Colonic mucosa (tissue), 4 donors: ENCODE data around the gene RANGAP1. TPM values are rescaled to one million over a fixed set of nuclear protein-coding genes. Genes with fewer than 3 reads are reported as not detected.

Experiments used
- DNase-seq: peaks from one replicate; pipeline ENCODE4 v3.0.0-alpha.2; 2020
- H3K27ac ChIP-seq: fragments of 200-600 bp; one replicate; pipeline ENCODE4 v1.8.0; 2021
- H3K27me3 ChIP-seq: fragments of 200-600 bp; one replicate; pipeline ENCODE4 v1.8.0; 2021
- H3K36me3 ChIP-seq: fragments of 200-600 bp; one replicate; pipeline ENCODE4 v1.8.0; 2021
- H3K4me1 ChIP-seq: fragments of 200-600 bp; one replicate; pipeline ENCODE4 v1.8.0; 2021; ENCODE audit warnings: mild to moderate bottlenecking
- H3K4me3 ChIP-seq: fragments of 200-600 bp; one replicate; pipeline ENCODE4 v1.8.0; 2021
- H3K9ac ChIP-seq, 2 donors: one replicate each; pipeline ENCODE4 v1.7.0; 2013; ENCODE audit warnings: control low read depth in 2 of 2, low read depth in 2 of 2, low read length in 2 of 2
- H3K9me3 ChIP-seq: fragments of 200-600 bp; one replicate; pipeline ENCODE4 v1.8.0; 2021
- intact Hi-C: fragments of 100-400 bp; cut with DNase I; formaldehyde crosslinking; loops from one replicate; pipeline ENCODE4 v1.14.1; 2022
- total RNA-seq, 2 donors: library from RNA; stranded (reverse); fragmentation: NEBNext Ultra II Directional in 1 of 2; extraction: Animal tissue kit (Norgen Biotek cat#: 25700) in 1 of 2; gene quantifications; one replicate each; pipeline ENCODE4 v1.2.1, GENCODE V29; 2021
- TF ChIP-seq, protein P1 (sequence below): fragments of 200-600 bp; IDR thresholded peaks from one replicate; pipeline ENCODE4 v1.8.0; 2022; ENCODE audit warnings: antibody characterized with exemption, mild to moderate bottlenecking
- donor health status: healthy.
- donor health status: DM: no; HTN: no; CAD: no.
- donor health status: DM: no; HTN: no; CAD: no.

RANGAP1 gene
- total RNA-seq, 2 donors from 2014 or later: 35.5 to 124 TPM

DNA sequence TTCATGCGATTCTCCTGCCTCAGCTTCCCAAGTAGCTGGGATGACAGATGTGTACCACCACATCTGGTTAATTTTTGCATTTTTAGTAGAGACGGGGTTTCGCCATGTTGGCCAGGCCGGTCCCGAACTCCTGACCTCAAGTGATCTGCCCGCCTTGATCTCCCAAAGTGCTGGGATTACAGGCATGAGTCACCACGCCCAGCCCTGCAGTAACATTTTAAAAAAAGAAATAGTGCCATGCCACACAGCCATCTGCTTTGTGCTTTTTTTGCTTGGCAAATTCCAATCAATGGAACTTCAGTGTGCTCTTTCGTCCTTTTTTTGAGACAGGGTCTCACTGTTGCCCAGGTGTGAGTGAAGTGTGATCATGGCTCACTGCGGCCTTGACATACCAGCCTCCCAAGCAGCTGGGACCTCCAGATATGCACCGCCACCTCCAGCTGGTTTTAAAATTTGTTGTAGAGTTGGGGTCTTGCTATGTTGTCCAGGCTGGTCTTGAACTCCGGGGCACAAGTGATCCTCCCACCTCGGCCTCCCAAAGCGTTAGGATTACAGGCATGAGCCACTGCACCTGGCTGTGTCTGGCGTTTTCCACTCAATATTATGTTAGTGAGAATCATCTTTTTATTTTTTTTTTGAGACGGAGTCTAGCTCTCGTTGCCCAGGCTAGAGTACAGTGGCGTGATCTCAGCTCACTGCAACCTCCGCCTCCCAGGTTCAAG, 43.4 kb downstream of the RANGAP1 start:
- Histone ChIP-seq H3K4me3 (no peak overlapping the region), H3K9ac (no peak overlapping the region), H3K36me3 (no peaks in the 10 kb centered on the region), H3K9me3 (no peaks in the 10 kb centered on the region), H3K27me3 (no peaks in the 10 kb centered on the region), H3K4me1 (peaks cover 7% of the 10 kb centered on the region), H3K27ac (no peak overlapping the region)
- DNase-seq: no peak
- TF ChIP-seq, protein P1, sequence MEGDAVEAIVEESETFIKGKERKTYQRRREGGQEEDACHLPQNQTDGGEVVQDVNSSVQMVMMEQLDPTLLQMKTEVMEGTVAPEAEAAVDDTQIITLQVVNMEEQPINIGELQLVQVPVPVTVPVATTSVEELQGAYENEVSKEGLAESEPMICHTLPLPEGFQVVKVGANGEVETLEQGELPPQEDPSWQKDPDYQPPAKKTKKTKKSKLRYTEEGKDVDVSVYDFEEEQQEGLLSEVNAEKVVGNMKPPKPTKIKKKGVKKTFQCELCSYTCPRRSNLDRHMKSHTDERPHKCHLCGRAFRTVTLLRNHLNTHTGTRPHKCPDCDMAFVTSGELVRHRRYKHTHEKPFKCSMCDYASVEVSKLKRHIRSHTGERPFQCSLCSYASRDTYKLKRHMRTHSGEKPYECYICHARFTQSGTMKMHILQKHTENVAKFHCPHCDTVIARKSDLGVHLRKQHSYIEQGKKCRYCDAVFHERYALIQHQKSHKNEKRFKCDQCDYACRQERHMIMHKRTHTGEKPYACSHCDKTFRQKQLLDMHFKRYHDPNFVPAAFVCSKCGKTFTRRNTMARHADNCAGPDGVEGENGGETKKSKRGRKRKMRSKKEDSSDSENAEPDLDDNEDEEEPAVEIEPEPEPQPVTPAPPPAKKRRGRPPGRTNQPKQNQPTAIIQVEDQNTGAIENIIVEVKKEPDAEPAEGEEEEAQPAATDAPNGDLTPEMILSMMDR: no peak
- intact Hi-C loops: no loop called here

GRCh38 chr22:41241133-41241676, 44.8 kb downstream of the RANGAP1 start:
- Histone ChIP-seq H3K4me1 (peaks cover 12% of the 10 kb centered on the region), H3K27me3 (no peaks in the 10 kb centered on the region), H3K27ac (no peak overlapping the region), H3K9me3 (no peaks in the 10 kb centered on the region), H3K9ac (no peak overlapping the region), H3K4me3 (no peak overlapping the region), H3K36me3 (no peaks in the 10 kb centered on the region)
- TF ChIP-seq, protein P1: no peak
- DNase-seq: no peak
- intact Hi-C loops: no loop called here

DNA sequence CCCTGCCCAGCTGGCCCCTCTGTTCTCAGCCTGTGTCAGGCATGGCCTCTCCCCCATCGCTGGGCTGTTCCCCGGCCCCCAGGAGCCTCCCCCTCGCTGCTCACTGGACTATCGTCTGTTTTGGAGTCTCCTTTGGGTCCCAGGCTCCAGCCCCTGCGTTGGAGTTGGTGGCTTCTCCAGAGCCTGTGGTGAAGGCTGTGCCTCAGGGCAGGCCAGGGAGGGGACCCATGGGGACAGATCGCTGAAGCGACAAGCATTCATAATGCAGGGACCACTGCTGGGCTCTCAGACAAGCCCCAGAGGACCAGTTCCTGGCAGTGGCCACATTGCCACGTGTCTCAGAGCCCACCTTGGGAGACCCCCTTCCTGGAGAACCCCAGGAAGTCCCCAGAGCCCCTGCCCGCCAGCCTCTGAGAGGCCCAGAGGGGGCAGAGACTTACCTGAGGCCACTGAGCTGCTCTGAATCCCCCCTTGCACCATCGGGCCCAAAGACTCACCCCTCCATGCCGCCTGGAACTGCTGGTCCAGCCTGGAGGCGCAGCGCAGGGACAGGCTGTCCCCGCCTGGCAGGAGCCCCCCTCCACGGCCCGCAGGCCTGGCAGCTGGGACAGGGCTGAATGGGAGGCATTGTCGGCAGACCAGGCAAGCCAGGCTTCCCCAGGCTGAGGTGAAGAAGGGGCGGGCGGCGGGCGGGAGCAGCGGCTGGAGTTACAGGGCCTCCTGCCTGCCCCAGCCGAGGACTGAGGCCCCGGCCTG, 45.4 kb downstream of the RANGAP1 start, which contains the start of gene CHADL:
Gene CHADL, minus strand, starts transcription at position 555 of the 756 bp plus-strand sequence. Its CDS starts 50 bp downstream, at position 505.
- H3K4me3 ChIP-seq: no peak within 1 kb of the TSS
- peak within 1 kb of the TSS in 1 of 2 donors; percentile 24 for H3K9ac ChIP-seq
- TF ChIP-seq, protein P1: no peak
- H3K9me3 ChIP-seq: no peaks in the 10 kb centered on the region
- H3K27me3 ChIP-seq: no peaks in the 10 kb centered on the region
- H3K36me3 ChIP-seq: no peaks in the 10 kb centered on the region
- no peak within 1 kb of the TSS for H3K27ac ChIP-seq
- H3K4me1 ChIP-seq: peaks cover 12% of the 10 kb centered on the region
- intact Hi-C loops: no loop called here
- no peak for DNase-seq

DNA sequence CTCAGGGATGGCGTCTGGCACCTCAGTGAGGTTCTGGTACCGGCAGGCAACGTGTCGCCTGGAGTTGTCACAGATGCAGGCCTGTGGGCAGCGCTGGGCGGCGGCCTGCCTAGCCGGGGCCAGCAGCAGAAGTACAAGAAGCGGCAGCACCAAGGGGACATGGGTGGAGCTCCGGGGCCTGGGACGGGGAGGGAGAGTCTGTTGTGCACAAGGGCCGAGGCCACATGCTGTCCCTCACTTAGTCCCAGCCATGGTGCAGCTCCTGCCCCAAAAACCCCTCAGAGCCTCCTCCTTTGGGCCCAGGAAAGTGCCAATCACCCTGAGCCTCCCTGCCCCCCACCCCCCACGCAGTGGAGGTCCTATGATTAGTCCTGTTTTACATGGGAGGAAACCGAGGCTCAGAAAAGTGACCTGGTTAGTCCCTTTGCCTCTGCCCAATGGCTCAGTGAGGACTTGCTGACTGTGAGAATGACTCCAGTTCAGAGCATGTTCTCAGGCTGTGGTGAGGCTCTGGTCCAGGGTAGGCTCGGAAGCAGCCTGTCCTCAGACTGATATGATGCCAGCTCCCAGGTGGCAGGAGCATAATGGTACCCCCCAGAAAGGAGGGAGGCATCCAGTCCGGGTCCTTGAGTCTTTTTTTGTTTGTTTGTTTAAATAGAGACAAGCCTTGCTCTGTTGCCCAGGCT, 46.4 kb downstream of the RANGAP1 start:
- TF ChIP-seq, protein P1: no peak
- Histone ChIP-seq H3K4me1 (peaks cover 12% of the 10 kb centered on the region), H3K36me3 (no peaks in the 10 kb centered on the region), H3K27ac (no peak overlapping the region), H3K27me3 (no peaks in the 10 kb centered on the region), H3K9me3 (no peaks in the 10 kb centered on the region), H3K4me3 (no peak overlapping the region), H3K9ac (no peak overlapping the region)
- DNase-seq: no peak
- intact Hi-C loops: loop anchor here (5.0 kb wide), 1 partner anchor 317 kb away; no protein-coding TSS in a partner anchor
